HG02973 (cell line): Measurements from ENCODE around the gene PAPSS2.
"Not testable (repeated sequence)": the region's sequence is repeated elsewhere in the genome, so short reads cannot be mapped to it uniquely, and the experiment has no call there.

ENCODE experiments used
- ATAC-seq: cut with Tn5 transposase; IDR thresholded peaks from one replicate; pipeline ENCODE4 v1.9.1; 2021; ENCODE audit warnings: moderate library complexity; ENCODE audit not compliant: unreplicated experiment

Gene PAPSS2

GRCh38 chr10:87742992-87743610 is 83.4 kb downstream of the PAPSS2 start:
- not testable (repeated sequence) for ATAC-seq

- no peak for ATAC-seq
These were observed 84.9 kb downstream of the PAPSS2 start for GRCh38 chr10:87744606-87745005.

- no peak for ATAC-seq
These were observed 87.2 kb downstream of the PAPSS2 start for GRCh38 chr10:87746911-87747310.

GRCh38 chr10:87748244-87748643 is 88.6 kb downstream of the PAPSS2 start:
- ATAC-seq: not testable (repeated sequence)

GRCh38 chr10:87750001-87750671 is 90.5 kb downstream of the PAPSS2 start:
- no peak for ATAC-seq

- ATAC-seq: no peak
These were observed 91.1 kb downstream of the PAPSS2 start for GRCh38 chr10:87750817-87751216.

GRCh38 chr10:87751274-87751673 is 91.6 kb downstream of the PAPSS2 start:
- no peak for ATAC-seq

- no peak for ATAC-seq
These were observed 92.9 kb downstream of the PAPSS2 start for GRCh38 chr10:87752566-87752965.

- no peak for ATAC-seq
These were observed 94.6 kb downstream of the PAPSS2 start for GRCh38 chr10:87753995-87754866.

- ATAC-seq: no peak
These were observed 98.0 kb downstream of the PAPSS2 start for GRCh38 chr10:87757685-87758084.

- no peak for ATAC-seq
These were observed 99.9 kb downstream of the PAPSS2 start for GRCh38 chr10:87759551-87759950.

GRCh38 chr10:87760195-87760905 is 100.7 kb downstream of the PAPSS2 start:
- no peak for ATAC-seq

GRCh38 chr10:87761153-87761552 is 101.5 kb downstream of the PAPSS2 start:
- no peak for ATAC-seq

- ATAC-seq: peak; percentile 81
These were observed 102.2 kb downstream of the PAPSS2 start for GRCh38 chr10:87761892-87762291.

- ATAC-seq: no peak
These were observed 103.6 kb downstream of the PAPSS2 start for GRCh38 chr10:87763086-87763861.

- ATAC-seq: no peak
These were observed 104.6 kb downstream of the PAPSS2 start for GRCh38 chr10:87764072-87764934.

- no peak for ATAC-seq
These were observed 106.1 kb downstream of the PAPSS2 start for GRCh38 chr10:87765666-87766376.

- ATAC-seq: no peak
These were observed 107.6 kb downstream of the PAPSS2 start for GRCh38 chr10:87767253-87767652.
